HCT116 (cell line): Measurements from ENCODE around the gene TNFRSF25. TPM values are rescaled to one million over a fixed set of nuclear protein-coding genes. Genes with fewer than 3 reads are reported as not detected.

ENCODE experiments used
- ATAC-seq: fragments of 200-7000 bp; cut with Tn5 transposase; 2 replicates; pipeline ENCODE4 v1.9.1; 2020; ENCODE audit warnings: mild to moderate bottlenecking, moderate library complexity
- BruUV-seq: library from RNA; stranded (reverse); fragments of 400-500 nt; replicated peaks from 2 replicates; lab custom pipeline; 2021; lab: Mats Ljungman, UMichigan
- CTCF ChIA-PET: fragments of 300-600 bp; sonication (Branson Sonifier 250); formaldehyde crosslinking; loops from one replicate; lab custom pipeline; 2021; ENCODE audit warnings: antibody characterized with exemption; lab: Charles Lee
- POLR2A ChIA-PET: fragments of 300-600, 350-600 bp; sonication (Branson Sonifier 250); formaldehyde crosslinking; loops from one replicate; lab custom pipeline; 2021; ENCODE audit warnings: antibody characterized with exemption; lab: Charles Lee
- RAD21 ChIA-PET, 2 experiments: fragments of 300-600 bp; sonication (Branson Sonifier 250); formaldehyde crosslinking; loops; one replicate each; lab custom pipeline; 2023; ENCODE audit warnings: low total read pairs in 2 of 2; ENCODE audit not compliant: uncharacterized antibody in 2 of 2, unreplicated experiment in 2 of 2, low non-redundant PET in 1 of 2; lab: Charles Lee
- DNase-seq: peaks from one replicate; pipeline ENCODE4 v3.0.0-alpha.2; 2010; ENCODE audit warnings: low read depth, low spot score
- H2AFZ ChIP-seq: fragments of 200-600 bp; shearing (Covaris generic), sonication (generic); 2 replicates; pipeline ENCODE4 v1.6.1; 2017; ENCODE audit warnings: low read depth, mixed run types, mixed read lengths, antibody characterized with exemption, low read length; ENCODE audit not compliant: poor library complexity, severe bottlenecking
- H3K27ac ChIP-seq: 2 replicates; pipeline ENCODE4 v1.5.1; 2012; ENCODE audit warnings: low read depth, low read length
- H3K27me3 ChIP-seq: fragments of 200-600 bp; sonication (generic); 2 replicates; pipeline ENCODE4 v1.6.1; 2016; ENCODE audit warnings: mixed run types, low read length, mixed read lengths; ENCODE audit not compliant: insufficient read depth
- H3K36me3 ChIP-seq, 2 experiments: fragments of 200-500 bp in 1 of 2; fragments of 200-600 bp in 1 of 2; sonication (Bioruptor generic) in 1 of 2; sonication (generic) in 1 of 2; 2 replicates each; pipeline versions ENCODE4 v1.5.1 to v1.6.1; 2014 to 2016; ENCODE audit warnings: low read length in 2 of 2, inconsistent platforms in 1 of 2, mixed read lengths in 1 of 2, mixed run types in 1 of 2; ENCODE audit not compliant: insufficient read depth in 2 of 2, control insufficient read depth in 1 of 2
- H3K4me1 ChIP-seq, 2 experiments: fragments of 200-600 bp in 1 of 2; sonication (generic) in 1 of 2; 2 replicates each; pipeline versions ENCODE4 v1.5.1 to v1.6.1; 2012 to 2017; ENCODE audit warnings: low read length in 2 of 2, inconsistent platforms in 1 of 2, mild to moderate bottlenecking in 1 of 2, mixed read lengths in 1 of 2, mixed run types in 1 of 2, moderate library complexity in 1 of 2; ENCODE audit not compliant: insufficient read depth in 2 of 2, control insufficient read depth in 1 of 2
- H3K4me2 ChIP-seq: fragments of 200-600 bp; sonication (generic); 2 replicates; pipeline ENCODE4 v1.6.1; 2017; ENCODE audit warnings: mixed run types, low read length, mixed read lengths
- H3K4me3 ChIP-seq, 2 experiments: fragments of 200-600 bp in 1 of 2; sonication (generic) in 1 of 2; replicated peaks in 1 of 2; 2 replicates each; pipeline ENCODE4 v1.5.1; 2011 to 2016; ENCODE audit warnings: low read length in 2 of 2, control low read depth in 1 of 2, low read depth in 1 of 2, mild to moderate bottlenecking in 1 of 2, mixed read lengths in 1 of 2, mixed run types in 1 of 2
- H3K79me2 ChIP-seq: fragments of 200-600 bp; sonication (generic); 2 replicates; pipeline ENCODE4 v1.6.1; 2017; ENCODE audit warnings: mild to moderate bottlenecking, mixed run types, low read length, moderate library complexity, mixed read lengths; ENCODE audit not compliant: insufficient read depth
- H3K9ac ChIP-seq: fragments of 200-600 bp; sonication (generic); 2 replicates; pipeline ENCODE4 v1.6.1; 2016; ENCODE audit warnings: low read length, mixed read lengths
- H3K9me2 ChIP-seq: fragments of 200-600 bp; sonication (generic), shearing (Covaris generic); 2 replicates; pipeline ENCODE4 v1.6.1; 2017; ENCODE audit warnings: mixed run types, mild to moderate bottlenecking, moderate library complexity; ENCODE audit not compliant: insufficient read depth
- H3K9me3 ChIP-seq, 2 experiments: fragments of 200-500 bp in 1 of 2; fragments of 200-600 bp in 1 of 2; sonication (Bioruptor generic) in 1 of 2; sonication (generic) in 1 of 2; 2 replicates each; pipeline ENCODE4 v1.6.1; 2014 to 2017; ENCODE audit warnings: low read length in 2 of 2, mixed read lengths in 2 of 2, inconsistent platforms in 1 of 2, low read depth in 1 of 2, mild to moderate bottlenecking in 1 of 2, mixed run types in 1 of 2, moderate library complexity in 1 of 2; ENCODE audit not compliant: control insufficient read depth in 1 of 2, insufficient read depth in 1 of 2
- H4K20me1 ChIP-seq: fragments of 200-600 bp; sonication (generic), shearing (Covaris generic); 2 replicates; pipeline ENCODE4 v1.6.1; 2017; ENCODE audit warnings: mixed run types, mild to moderate bottlenecking, moderate library complexity; ENCODE audit not compliant: insufficient read depth
- CTCF ChIP-seq, 3 experiments: fragments of 200-600 bp in 1 of 3; sonication (generic) in 1 of 3; IDR thresholded peaks in 2 of 3; conservative IDR thresholded peaks in 1 of 3; 2 replicates each; pipeline ENCODE4 v1.5.1; 2012 to 2017; ENCODE audit warnings: low read depth in 2 of 3, low read length in 2 of 3, antibody characterized with exemption in 1 of 3, borderline replicate concordance in 1 of 3, control low read depth in 1 of 3, mild to moderate bottlenecking in 1 of 3, mixed read lengths in 1 of 3, mixed run types in 1 of 3, moderate library complexity in 1 of 3; ENCODE audit not compliant: insufficient read depth in 1 of 3
- EGR1 ChIP-seq: IDR thresholded peaks from 2 replicates; pipeline ENCODE4 v1.6.1; 2012; ENCODE audit warnings: low read depth
- ELF1 ChIP-seq: IDR thresholded peaks from 2 replicates; pipeline ENCODE4 v1.6.1; 2012; ENCODE audit warnings: low read depth, borderline replicate concordance
- EZH2 ChIP-seq: fragments of 200-600 bp; sonication (generic); IDR thresholded peaks from 2 replicates; pipeline ENCODE4 v1.6.1; 2017; ENCODE audit warnings: antibody characterized with exemption, mixed run types
- FOSL1 ChIP-seq: IDR thresholded peaks from 2 replicates; pipeline ENCODE4 v1.6.1; 2012; ENCODE audit warnings: low read depth
- POLR2A ChIP-seq: IDR thresholded peaks from 2 replicates; pipeline ENCODE4 v1.7.0; 2011; ENCODE audit warnings: borderline replicate concordance; ENCODE audit not compliant: insufficient read depth, insufficient read length; ENCODE audit errors: extremely low read depth
- POLR2AphosphoS5 ChIP-seq: IDR thresholded peaks from 2 replicates; pipeline ENCODE4 v1.6.1; 2011; ENCODE audit warnings: mild to moderate bottlenecking, low read depth, low read length, moderate library complexity
- SIN3A ChIP-seq: IDR thresholded peaks from 2 replicates; pipeline ENCODE4 v1.6.1; 2012; ENCODE audit warnings: low read depth
- TCF7L2 ChIP-seq: IDR thresholded peaks from 2 replicates; pipeline ENCODE4 v1.7.0; 2011; ENCODE audit warnings: borderline replicate concordance, inconsistent platforms; ENCODE audit not compliant: insufficient read depth, insufficient read length; ENCODE audit errors: extremely low read depth
- YY1 ChIP-seq: IDR thresholded peaks from 2 replicates; pipeline ENCODE4 v1.6.1; 2011; ENCODE audit warnings: low read length, low read depth, moderate library complexity, mild to moderate bottlenecking; ENCODE audit not compliant: insufficient replicate concordance; ENCODE audit errors: extremely low read depth
- ZFX ChIP-seq: fragments of 450-650 bp; IDR thresholded peaks from 2 replicates; pipeline ENCODE4 v1.6.1; 2017
- intact Hi-C: fragments of 100-400 bp; cut with micrococcal nuclease; formaldehyde crosslinking; loops from 2 replicates; pipeline ENCODE4 v1.10.0; 2022
- total RNA-seq: library from RNA; stranded (reverse); gene quantifications from one replicate; pipeline ENCODE4 v1.2.1, GENCODE V29; 2021; ENCODE audit not compliant: unreplicated experiment
- TF ChIP-seq, protein P1 (sequence below): IDR thresholded peaks from 2 replicates; pipeline ENCODE4 v1.6.1; 2012
- TF ChIP-seq, protein P2 (sequence below): IDR thresholded peaks from 2 replicates; pipeline ENCODE4 v1.6.1; 2011; ENCODE audit warnings: mild to moderate bottlenecking, low read length, moderate library complexity; ENCODE audit not compliant: insufficient replicate concordance; ENCODE audit errors: extremely low read depth

Gene TNFRSF25
- total RNA-seq, 1 experiment from 2014 or later, result 27.5 TPM

- Histone ChIP-seq H3K27me3 (no peaks in the 10 kb centered on the region), H2AFZ (peak within 1 kb of the TSS; percentile 14), H3K79me2 (no peaks in the 10 kb centered on the region), H3K4me1 (peaks cover 42 to 87% of the 10 kb centered on the region in 2 experiments), H3K9ac (peak within 1 kb of the TSS; percentile 71), H3K4me2 (peak within 1 kb of the TSS; percentile 97), H3K4me3 (peak within 1 kb of the TSS; percentile 50 to 67), H3K9me3 (no peaks in the 10 kb centered on the region), H3K27ac (peak within 1 kb of the TSS; percentile 43; the same call in 1 of the 2 replicates)
- ChIA-PET POLR2A (interaction anchor here (0.9 to 1.6 kb wide), 6 partner anchors 11 to 42 kb away, joined by 3 to 8 read pairs (median 4); partner anchors contain the start of gene ACOT7), CTCF (interaction anchor here (1.1 to 2.9 kb wide), 6 partner anchors 19 to 235 kb away, joined by 3 to 30 read pairs (median 4); no protein-coding TSS in a partner anchor), RAD21 (interaction anchor here (0.7 to 1.3 kb wide), 3 partner anchors 18 to 103 kb away, joined by 3 to 4 read pairs (median 3); no protein-coding TSS in a partner anchor)
- DNase-seq (no peak), ATAC-seq (peak; percentile 65)
- no TSS peak for BruUV-seq
- intact Hi-C loops, result no loop called here
- TF ChIP-seq POLR2A, result peak; percentile 41
- TF ChIP-seq POLR2AphosphoS5, result peak; percentile 89
- peak; percentile 79 for TF ChIP-seq TCF7L2
- TF ChIP-seq FOSL1, result no peak
- peak; percentile 45; the same call in 1 of the 2 replicates for TF ChIP-seq ZFX
- TF ChIP-seq, all 23 proteins: peak for 4
- Histone ChIP-seq H4K20me1 (no peaks in the 10 kb centered on the region), H3K9me2 (no peaks in the 10 kb centered on the region), H3K36me3 (no peaks in the 10 kb centered on the region)
These were observed 46.0 kb downstream of the TNFRSF25 start, which contains the start of gene HES2 for GRCh38 chr1:6419804-6420453. Gene HES2 (minus strand): TSS chr1:6419919. CDS start chr1:6419820, 99 bp downstream.

DNA sequence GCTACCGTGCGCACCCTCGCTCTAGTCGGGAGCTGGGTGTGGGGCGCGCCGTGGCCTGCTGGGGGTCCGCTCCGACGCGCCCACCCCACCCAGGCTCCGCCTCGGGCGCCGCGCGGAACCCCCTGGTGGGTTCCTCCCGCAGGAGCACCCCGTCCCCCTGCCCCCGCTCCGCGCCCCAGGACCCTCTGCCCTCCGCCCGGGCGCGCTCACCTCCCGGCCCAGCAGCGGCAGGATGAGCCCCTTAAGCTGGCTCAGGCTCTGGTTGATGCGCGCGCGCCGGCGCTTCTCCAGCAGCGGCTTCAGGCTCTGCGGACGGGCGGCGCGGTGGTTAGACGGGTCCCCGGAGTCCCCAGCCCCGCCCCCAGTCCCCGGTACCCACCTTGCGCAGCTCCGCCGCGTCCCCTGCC, 46.6 kb downstream of the TNFRSF25 start:
- ChIA-PET POLR2A (interaction anchor here (1.0 to 1.6 kb wide), 5 partner anchors 11 to 43 kb away, joined by 3 to 8 read pairs (median 4); partner anchors contain the start of gene ACOT7), CTCF (interaction anchor here (1.1 to 2.9 kb wide), 6 partner anchors 20 to 234 kb away, joined by 3 to 30 read pairs (median 4); no protein-coding TSS in a partner anchor), RAD21 (interaction anchor here (0.7 to 1.3 kb wide), 3 partner anchors 18 to 104 kb away, joined by 3 to 4 read pairs (median 3); no protein-coding TSS in a partner anchor)
- Histone ChIP-seq H3K9me3 (no peaks in the 10 kb centered on the region), H3K79me2 (no peaks in the 10 kb centered on the region), H3K9ac (peak overlapping the region; percentile 71), H3K36me3 (no peaks in the 10 kb centered on the region), H3K4me3 (peak overlapping the region; percentile 50 to 67), H3K27ac (peak overlapping the region; percentile 38; the same call in 1 of the 2 replicates), H3K27me3 (no peaks in the 10 kb centered on the region), H3K4me1 (peaks cover 48 to 88% of the 10 kb centered on the region in 2 experiments), H3K4me2 (peak overlapping the region; percentile 97), H2AFZ (no peak overlapping the region), H3K9me2 (no peaks in the 10 kb centered on the region), H4K20me1 (no peaks in the 10 kb centered on the region)
- DNase-seq, result no peak
- no TSS peak for BruUV-seq
- intact Hi-C loops, result no loop called here
- peak; percentile 30 for ATAC-seq
- TF ChIP-seq EGR1 (no peak), CTCF (IDR thresholded peaks at IDR 0.05 in 2 of 3, conservative IDR thresholded peaks at IDR 0.05 in 1 of 3; ENCODE audit: borderline replicate concordance in 1 of 3, insufficient read depth in 1 of 3, low read depth in 2 of 3, low read length in 2 of 3) (no peak), YY1 (no peak), ELF1 (no peak), FOSL1 (no peak), POLR2AphosphoS5 (no peak), EZH2 (no peak), SIN3A (no peak)
- TF ChIP-seq, protein P1, sequence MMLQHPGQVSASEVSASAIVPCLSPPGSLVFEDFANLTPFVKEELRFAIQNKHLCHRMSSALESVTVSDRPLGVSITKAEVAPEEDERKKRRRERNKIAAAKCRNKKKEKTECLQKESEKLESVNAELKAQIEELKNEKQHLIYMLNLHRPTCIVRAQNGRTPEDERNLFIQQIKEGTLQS, result no peak
- TF ChIP-seq, protein P2, sequence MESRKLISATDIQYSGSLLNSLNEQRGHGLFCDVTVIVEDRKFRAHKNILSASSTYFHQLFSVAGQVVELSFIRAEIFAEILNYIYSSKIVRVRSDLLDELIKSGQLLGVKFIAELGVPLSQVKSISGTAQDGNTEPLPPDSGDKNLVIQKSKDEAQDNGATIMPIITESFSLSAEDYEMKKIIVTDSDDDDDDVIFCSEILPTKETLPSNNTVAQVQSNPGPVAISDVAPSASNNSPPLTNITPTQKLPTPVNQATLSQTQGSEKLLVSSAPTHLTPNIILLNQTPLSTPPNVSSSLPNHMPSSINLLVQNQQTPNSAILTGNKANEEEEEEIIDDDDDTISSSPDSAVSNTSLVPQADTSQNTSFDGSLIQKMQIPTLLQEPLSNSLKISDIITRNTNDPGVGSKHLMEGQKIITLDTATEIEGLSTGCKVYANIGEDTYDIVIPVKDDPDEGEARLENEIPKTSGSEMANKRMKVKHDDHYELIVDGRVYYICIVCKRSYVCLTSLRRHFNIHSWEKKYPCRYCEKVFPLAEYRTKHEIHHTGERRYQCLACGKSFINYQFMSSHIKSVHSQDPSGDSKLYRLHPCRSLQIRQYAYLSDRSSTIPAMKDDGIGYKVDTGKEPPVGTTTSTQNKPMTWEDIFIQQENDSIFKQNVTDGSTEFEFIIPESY, result no peak
